ENCODE results near the gene HNRNPAB. TPM values are rescaled to one million over a fixed set of nuclear protein-coding genes. Genes with fewer than 3 reads are reported as not detected.

Gene HNRNPAB
- total and polyA plus RNA-seq, 9 donors = 29.8 to 125 (median 100) TPM

DNA sequence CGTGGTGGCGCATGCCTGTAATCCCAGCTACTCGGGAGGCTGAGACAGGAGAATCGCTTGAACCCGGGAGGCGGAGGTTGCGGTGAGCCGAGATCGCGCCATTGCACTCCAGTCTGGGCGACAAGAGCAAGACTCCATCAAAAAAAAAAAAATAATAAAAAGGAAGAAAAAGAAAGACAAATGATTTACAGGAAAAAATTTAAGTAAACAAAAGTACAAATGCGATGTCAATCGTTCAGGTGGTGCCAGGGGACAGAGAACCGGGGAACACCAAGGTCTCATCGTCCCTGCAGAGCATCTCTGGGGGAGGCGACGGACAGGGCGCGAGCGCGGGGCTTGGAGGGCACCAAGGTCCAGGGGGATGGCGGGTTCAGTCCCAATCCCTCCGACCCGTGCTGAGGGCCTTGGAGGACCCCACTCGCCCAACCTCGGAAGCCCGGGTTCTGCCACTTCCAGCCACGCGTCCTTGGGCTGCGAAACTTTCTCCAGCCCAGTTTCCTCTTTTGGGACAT is 607 bp upstream of the HNRNPAB start:
- Histone ChIP-seq H3K4me3 (ENCODE audit: low read length) (peak overlapping the region; percentile 81), H3K9me3 (replicated peaks; ENCODE audit: control insufficient read depth, low read depth, low read length) (no peaks in the 10 kb centered on the region), H3K27me3 (ENCODE audit: control insufficient read depth, insufficient read depth, low read length) (no peaks in the 10 kb centered on the region), H3K4me1 (ENCODE audit: control insufficient read depth, insufficient read depth, low read length) (peaks cover 29% of the 10 kb centered on the region), H3K27ac (ENCODE audit: low read length) (no peak overlapping the region), H3K36me3 (ENCODE audit: control insufficient read depth, insufficient read depth, low read length) (peaks cover 30% of the 10 kb centered on the region)
- WGBS (ENCODE audit: insufficient coverage) = 0% methylated on average over 19 of the region's 30 CpGs
- DNase-seq = no peak

DNA sequence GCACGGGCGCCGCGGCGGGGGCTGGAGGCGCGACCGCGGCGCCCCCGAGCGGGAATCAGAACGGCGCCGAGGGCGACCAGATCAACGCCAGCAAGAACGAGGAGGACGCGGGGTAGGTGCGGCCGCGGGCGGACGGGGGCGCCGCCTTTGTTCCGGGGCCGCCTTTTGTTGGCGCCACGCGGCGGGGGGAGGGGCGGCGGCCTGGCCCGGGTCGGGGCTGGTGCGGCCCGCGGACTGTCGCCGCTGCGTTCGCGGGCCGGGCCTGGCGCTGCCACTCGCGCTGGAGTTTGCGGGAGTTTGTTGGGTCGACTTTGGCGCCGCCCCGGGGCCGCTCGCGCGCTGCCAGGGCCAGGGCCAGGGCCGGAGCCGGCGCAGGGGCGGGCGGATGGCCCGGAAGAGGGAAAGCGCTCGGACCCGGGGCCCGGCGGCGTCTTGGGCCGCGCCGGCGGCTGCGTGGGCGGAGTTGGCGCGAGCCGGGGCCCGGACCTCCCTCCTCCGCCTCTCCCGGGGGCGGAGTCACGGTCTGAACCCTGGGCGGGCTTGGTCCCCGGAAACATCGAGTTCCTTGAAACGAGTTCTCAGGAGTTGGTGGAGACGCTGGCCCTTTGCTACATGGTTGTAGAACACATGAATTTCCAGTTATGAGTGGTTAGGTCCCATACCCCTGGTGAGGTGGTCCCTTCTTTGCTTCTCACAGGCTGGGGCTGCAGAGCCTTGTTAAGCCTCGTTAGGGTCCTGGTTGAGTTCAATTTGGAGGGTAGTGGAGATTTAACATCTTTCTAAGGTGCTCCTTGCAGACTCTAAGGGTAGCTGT is 809 bp downstream of the HNRNPAB start:
- Histone ChIP-seq H3K27me3 (ENCODE audit: control insufficient read depth, insufficient read depth, low read length) (no peaks in the 10 kb centered on the region), H3K36me3 (ENCODE audit: control insufficient read depth, insufficient read depth, low read length) (peaks cover 44% of the 10 kb centered on the region), H3K27ac (ENCODE audit: low read length) (peak overlapping the region; percentile 67), H3K4me3 (ENCODE audit: low read length) (peak overlapping the region; percentile 81), H3K4me1 (ENCODE audit: control insufficient read depth, insufficient read depth, low read length) (peaks cover 29% of the 10 kb centered on the region), H3K9me3 (replicated peaks; ENCODE audit: control insufficient read depth, low read depth, low read length) (no peaks in the 10 kb centered on the region)
- under 1% methylated on average over 78 of the region's 90 CpGs for WGBS (ENCODE audit: insufficient coverage)
- peak; percentile 85 for DNase-seq

GRCh38 chr5:178205749-178206047 is 1.4 kb downstream of the HNRNPAB start:
- WGBS (ENCODE audit: insufficient coverage) = 6% methylated on average over 2 of the region's 5 CpGs
- Histone ChIP-seq H3K4me1 (ENCODE audit: control insufficient read depth, insufficient read depth, low read length) (peaks cover 29% of the 10 kb centered on the region), H3K27me3 (ENCODE audit: control insufficient read depth, insufficient read depth, low read length) (no peaks in the 10 kb centered on the region), H3K9me3 (replicated peaks; ENCODE audit: control insufficient read depth, low read depth, low read length) (no peaks in the 10 kb centered on the region), H3K36me3 (ENCODE audit: control insufficient read depth, insufficient read depth, low read length) (peaks cover 49% of the 10 kb centered on the region), H3K27ac (ENCODE audit: low read length) (no peak overlapping the region), H3K4me3 (ENCODE audit: low read length) (peak overlapping the region; percentile 81)
- DNase-seq = no peak

GRCh38 chr5:178206166-178207101 is 2.1 kb downstream of the HNRNPAB start:
- peaks cover 55% of the 10 kb centered on the region for H3K36me3 ChIP-seq (ENCODE audit: control insufficient read depth, insufficient read depth, low read length)
- WGBS (ENCODE audit: insufficient coverage) = 43% methylated on average over 9 of the region's 12 CpGs

GRCh38 chr5:178207183-178207916 is 3.0 kb downstream of the HNRNPAB start:
- Histone ChIP-seq H3K27ac (ENCODE audit: low read length) (no peak overlapping the region), H3K27me3 (ENCODE audit: control insufficient read depth, insufficient read depth, low read length) (no peaks in the 10 kb centered on the region), H3K36me3 (ENCODE audit: control insufficient read depth, insufficient read depth, low read length) (peaks cover 64% of the 10 kb centered on the region), H3K9me3 (replicated peaks; ENCODE audit: control insufficient read depth, low read depth, low read length) (no peaks in the 10 kb centered on the region), H3K4me1 (ENCODE audit: control insufficient read depth, insufficient read depth, low read length) (peaks cover 29% of the 10 kb centered on the region), H3K4me3 (ENCODE audit: low read length) (no peak overlapping the region)
- DNase-seq = peak; percentile 39
- 67% methylated on average over 5 of the region's 5 CpGs for WGBS (ENCODE audit: insufficient coverage)

More at GRCh38 chr5:178206166-178207101, 2.1 kb downstream of the HNRNPAB start:
- H3K4me3 ChIP-seq (ENCODE audit: low read length) = peak overlapping the region; percentile 81
- H3K9me3 ChIP-seq (replicated peaks; ENCODE audit: control insufficient read depth, low read depth, low read length) = no peaks in the 10 kb centered on the region
- H3K27ac ChIP-seq (ENCODE audit: low read length) = no peak overlapping the region
- no peak for DNase-seq
- peaks cover 29% of the 10 kb centered on the region for H3K4me1 ChIP-seq (ENCODE audit: control insufficient read depth, insufficient read depth, low read length)
- H3K27me3 ChIP-seq (ENCODE audit: control insufficient read depth, insufficient read depth, low read length) = no peaks in the 10 kb centered on the region

GRCh38 chr5:178207917-178208280 is 3.6 kb downstream of the HNRNPAB start:
- Histone ChIP-seq H3K27ac (ENCODE audit: low read length) (no peak overlapping the region), H3K27me3 (ENCODE audit: control insufficient read depth, insufficient read depth, low read length) (no peaks in the 10 kb centered on the region), H3K4me1 (ENCODE audit: control insufficient read depth, insufficient read depth, low read length) (peaks cover 29% of the 10 kb centered on the region), H3K4me3 (ENCODE audit: low read length) (no peak overlapping the region), H3K36me3 (ENCODE audit: control insufficient read depth, insufficient read depth, low read length) (peaks cover 70% of the 10 kb centered on the region), H3K9me3 (replicated peaks; ENCODE audit: control insufficient read depth, low read depth, low read length) (no peaks in the 10 kb centered on the region)
- 100% methylated on average over 1 of the region's 1 CpG for WGBS (ENCODE audit: insufficient coverage)
- no peak for DNase-seq

DNA sequence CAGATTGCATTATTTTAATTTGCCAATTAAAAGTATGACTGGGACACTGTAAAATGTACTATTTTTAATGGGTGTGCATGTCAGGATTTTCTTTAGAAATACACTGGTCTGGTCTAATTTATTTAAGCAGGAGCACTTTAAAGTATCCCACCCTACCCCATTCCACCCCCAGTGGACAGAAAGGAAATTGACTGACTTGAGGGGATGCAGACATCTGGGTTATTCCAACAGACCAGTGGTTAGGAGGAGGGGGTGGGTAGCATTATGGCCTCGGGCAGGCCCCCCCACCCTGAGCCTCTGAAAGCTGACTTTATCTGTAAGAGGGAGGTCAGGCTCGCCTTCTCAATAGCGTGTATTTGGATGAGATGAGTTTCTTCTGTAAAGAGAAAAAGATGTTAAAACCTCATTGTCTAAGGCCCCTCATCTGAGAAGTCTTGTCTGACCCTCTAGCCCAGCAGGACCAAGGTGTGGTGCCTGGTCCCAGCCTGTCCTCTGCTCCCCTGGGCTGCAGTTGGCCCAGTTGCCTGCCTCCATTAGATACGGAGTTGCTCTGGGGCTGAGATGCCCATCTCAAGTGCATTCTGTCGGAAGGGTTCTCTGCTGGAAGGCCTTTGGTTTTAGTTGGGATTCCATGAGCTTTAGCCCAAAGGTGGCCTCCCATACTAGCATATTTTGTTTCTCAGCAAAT is 4.4 kb downstream of the HNRNPAB start:
- 90% methylated on average over 2 of the region's 5 CpGs for WGBS (ENCODE audit: insufficient coverage)
- no peak for DNase-seq
- H3K27ac ChIP-seq (ENCODE audit: low read length) = no peak overlapping the region
- H3K9me3 ChIP-seq (replicated peaks; ENCODE audit: control insufficient read depth, low read depth, low read length) = no peaks in the 10 kb centered on the region
- peaks cover 29% of the 10 kb centered on the region for H3K4me1 ChIP-seq (ENCODE audit: control insufficient read depth, insufficient read depth, low read length)
- peaks cover 78% of the 10 kb centered on the region for H3K36me3 ChIP-seq (ENCODE audit: control insufficient read depth, insufficient read depth, low read length)
- H3K27me3 ChIP-seq (ENCODE audit: control insufficient read depth, insufficient read depth, low read length) = no peaks in the 10 kb centered on the region
- no peak overlapping the region for H3K4me3 ChIP-seq (ENCODE audit: low read length)

DNA sequence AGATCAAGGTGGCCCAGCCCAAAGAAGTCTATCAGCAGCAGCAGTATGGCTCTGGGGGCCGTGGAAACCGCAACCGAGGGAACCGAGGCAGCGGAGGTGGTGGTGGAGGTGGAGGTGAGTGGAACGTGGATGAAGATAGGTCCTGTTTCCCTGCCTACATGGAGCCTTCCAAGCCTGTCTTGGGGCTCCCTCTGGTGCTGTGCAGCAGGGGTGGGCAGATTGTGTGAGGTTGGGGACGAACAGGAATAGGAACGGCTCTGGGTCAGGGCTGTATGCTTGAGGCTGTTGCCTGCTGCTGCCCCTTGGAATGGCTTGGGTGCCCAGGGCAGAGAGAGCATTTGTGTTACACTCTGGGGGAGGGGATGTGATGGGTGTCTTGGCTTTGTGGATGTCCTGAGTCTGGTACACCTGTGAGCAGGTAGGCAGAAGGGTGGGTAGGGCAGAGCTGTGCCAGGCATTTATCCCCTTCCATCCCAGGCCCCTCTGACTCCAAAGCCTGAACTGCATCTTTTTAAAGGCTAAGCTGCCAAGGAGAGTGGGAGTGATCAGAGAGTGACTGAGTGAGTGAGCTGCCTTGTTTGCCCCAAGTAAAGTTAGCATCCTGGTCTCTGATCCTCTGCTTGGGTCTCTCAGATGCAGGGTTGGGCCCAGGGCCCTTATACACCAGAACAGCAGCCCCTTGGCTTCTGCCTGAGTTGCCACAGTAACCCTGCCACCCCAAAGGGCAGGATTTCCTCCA is 5.2 kb downstream of the HNRNPAB start:
- no peaks in the 10 kb centered on the region for H3K27me3 ChIP-seq (ENCODE audit: control insufficient read depth, insufficient read depth, low read length)
- H3K9me3 ChIP-seq (replicated peaks; ENCODE audit: control insufficient read depth, low read depth, low read length) = no peaks in the 10 kb centered on the region
- WGBS (ENCODE audit: insufficient coverage) = 74% methylated on average over 8 of the region's 8 CpGs
- peaks cover 26% of the 10 kb centered on the region for H3K4me1 ChIP-seq (ENCODE audit: control insufficient read depth, insufficient read depth, low read length)
- H3K36me3 ChIP-seq (ENCODE audit: control insufficient read depth, insufficient read depth, low read length) = peaks cover 86% of the 10 kb centered on the region
- no peak overlapping the region for H3K4me3 ChIP-seq (ENCODE audit: low read length)
- H3K27ac ChIP-seq (ENCODE audit: low read length) = no peak overlapping the region
- DNase-seq = no peak

GRCh38 chr5:178210073-178210535 is 5.8 kb downstream of the HNRNPAB start:
- Histone ChIP-seq H3K4me1 (ENCODE audit: control insufficient read depth, insufficient read depth, low read length) (peaks cover 26% of the 10 kb centered on the region), H3K4me3 (ENCODE audit: low read length) (no peak overlapping the region), H3K27me3 (ENCODE audit: control insufficient read depth, insufficient read depth, low read length) (no peaks in the 10 kb centered on the region), H3K36me3 (ENCODE audit: control insufficient read depth, insufficient read depth, low read length) (peaks cover 92% of the 10 kb centered on the region), H3K27ac (ENCODE audit: low read length) (no peak overlapping the region), H3K9me3 (replicated peaks; ENCODE audit: control insufficient read depth, low read depth, low read length) (no peaks in the 10 kb centered on the region)
- DNase-seq = no peak
- 83% methylated on average over 18 of the region's 18 CpGs for WGBS (ENCODE audit: insufficient coverage)
